NCI-H187 (cell line): ENCODE data around the gene ZNF473.
"Not testable (repeated sequence)": the region's sequence is repeated elsewhere in the genome, so short reads cannot be mapped to it uniquely, and the experiment has no call there.

ENCODE experiments used
- DNase-seq, 2 experiments: peaks; one replicate each; lab custom pipeline; 2025; lab: John Stamatoyannopoulos, UW

Gene ZNF473

GRCh38 chr19:50099696-50100095 lies 73.9 kb downstream of the ZNF473 start:
- DNase-seq = not testable (repeated sequence)

DNA sequence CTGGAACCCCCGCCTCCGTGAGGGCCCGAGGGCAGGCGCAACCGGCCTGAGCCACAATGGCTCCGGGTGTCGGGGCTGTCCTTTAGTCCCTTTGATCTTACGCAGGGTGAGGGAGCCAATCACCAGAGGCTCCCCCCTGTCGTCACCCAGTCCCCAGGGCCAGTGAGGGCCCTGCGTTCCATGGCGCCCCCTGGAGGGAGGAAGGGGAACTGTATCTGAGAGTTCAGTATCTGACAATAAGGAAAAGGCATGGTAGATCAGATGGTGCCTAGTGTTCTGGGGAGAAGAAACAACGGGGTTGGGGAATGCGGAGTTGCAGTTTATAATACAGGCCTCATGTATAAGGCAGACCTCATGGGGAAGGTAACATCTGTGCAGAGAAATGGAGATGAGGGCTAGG lies 75.1 kb downstream of the ZNF473 start:
- DNase-seq = not testable (repeated sequence)
